ENCODE results near the gene CPXM2. TPM values are rescaled to one million over a fixed set of nuclear protein-coding genes. Genes with fewer than 3 reads are reported as not detected.
A peak's percentile ranks its signal among the peaks of the same experiment; 100 is the strongest.

CPXM2 gene
- total RNA-seq, 1 experiment from 2014 or later = not detected

GRCh38 chr10:123808906-123809305 is 82.7 kb downstream of the CPXM2 start:
- Mint-ChIP-seq H3K4me3 (ENCODE audit: unreplicated experiment) (no peak overlapping the region), H3K36me3 (ENCODE audit: insufficient read depth, unreplicated experiment) (no peaks in the 10 kb centered on the region), H3K4me1 (ENCODE audit: insufficient read depth, unreplicated experiment) (peaks cover 13% of the 10 kb centered on the region), H3K27ac (ENCODE audit: low read depth, unreplicated experiment) (peak overlapping the region; percentile 88), H3K27me3 (ENCODE audit: insufficient read depth, unreplicated experiment) (no peaks in the 10 kb centered on the region), H3K9me3 (ENCODE audit: unreplicated experiment) (no peaks in the 10 kb centered on the region)
- intact Hi-C loops (cut with micrococcal nuclease) = no loop called here
- TF ChIP-seq CTCF (IDR thresholded peaks at IDR 0.05; ENCODE audit: unreplicated experiment) = no peak
- BruUV-seq (replicated peaks) = TSS peak; percentile 74
- peak; percentile 84 for DNase-seq (ENCODE audit: unreplicated experiment)
- ChIA-PET CTCF (no interaction called here), POLR2A (no interaction called here)

- BruUV-seq (replicated peaks) = no TSS peak
- Mint-ChIP-seq H3K9me3 (ENCODE audit: unreplicated experiment) (no peaks in the 10 kb centered on the region), H3K27me3 (ENCODE audit: insufficient read depth, unreplicated experiment) (no peaks in the 10 kb centered on the region), H3K4me3 (ENCODE audit: unreplicated experiment) (no peak overlapping the region), H3K36me3 (ENCODE audit: insufficient read depth, unreplicated experiment) (no peaks in the 10 kb centered on the region), H3K27ac (ENCODE audit: low read depth, unreplicated experiment) (peak overlapping the region; percentile 88), H3K4me1 (ENCODE audit: insufficient read depth, unreplicated experiment) (peaks cover 13% of the 10 kb centered on the region)
- CTCF ChIA-PET = interaction anchor here (0.6 kb wide), 1 partner anchor 1453 kb away, joined by 3 read pairs; no protein-coding TSS in a partner anchor
- POLR2A ChIA-PET = no interaction called here
- DNase-seq (ENCODE audit: unreplicated experiment) = no peak
- intact Hi-C loops (cut with micrococcal nuclease) = no loop called here
- TF ChIP-seq CTCF (IDR thresholded peaks at IDR 0.05; ENCODE audit: unreplicated experiment) = no peak
Measured at GRCh38 chr10:123808286-123808685, 83.3 kb downstream of the CPXM2 start.

GRCh38 chr10:123807444-123808035 is 84.1 kb downstream of the CPXM2 start:
- CTCF ChIA-PET = interaction anchor here (0.6 kb wide), 1 partner anchor 1453 kb away, joined by 3 read pairs; no protein-coding TSS in a partner anchor
- Mint-ChIP-seq H3K4me1 (ENCODE audit: insufficient read depth, unreplicated experiment) (peaks cover 13% of the 10 kb centered on the region), H3K27me3 (ENCODE audit: insufficient read depth, unreplicated experiment) (no peaks in the 10 kb centered on the region), H3K27ac (ENCODE audit: low read depth, unreplicated experiment) (no peak overlapping the region), H3K9me3 (ENCODE audit: unreplicated experiment) (no peaks in the 10 kb centered on the region), H3K4me3 (ENCODE audit: unreplicated experiment) (no peak overlapping the region), H3K36me3 (ENCODE audit: insufficient read depth, unreplicated experiment) (no peaks in the 10 kb centered on the region)
- TF ChIP-seq CTCF (IDR thresholded peaks at IDR 0.05; ENCODE audit: unreplicated experiment) = no peak
- no TSS peak for BruUV-seq (replicated peaks)
- POLR2A ChIA-PET = interaction anchor here (0.8 kb wide), 1 partner anchor 88 kb away, joined by 3 read pairs; no protein-coding TSS in a partner anchor
- no peak for DNase-seq (ENCODE audit: unreplicated experiment)
- intact Hi-C loops (cut with micrococcal nuclease) = no loop called here

- no peak for DNase-seq (ENCODE audit: unreplicated experiment)
- Mint-ChIP-seq H3K36me3 (ENCODE audit: insufficient read depth, unreplicated experiment) (no peaks in the 10 kb centered on the region), H3K9me3 (ENCODE audit: unreplicated experiment) (no peaks in the 10 kb centered on the region), H3K4me1 (ENCODE audit: insufficient read depth, unreplicated experiment) (peaks cover 13% of the 10 kb centered on the region), H3K27me3 (ENCODE audit: insufficient read depth, unreplicated experiment) (no peaks in the 10 kb centered on the region), H3K4me3 (ENCODE audit: unreplicated experiment) (no peak overlapping the region), H3K27ac (ENCODE audit: low read depth, unreplicated experiment) (no peak overlapping the region)
- no TSS peak for BruUV-seq (replicated peaks)
- intact Hi-C loops (cut with micrococcal nuclease) = no loop called here
- ChIA-PET CTCF (interaction anchor here (0.8 kb wide), 1 partner anchor 10 kb away, joined by 5 read pairs; no protein-coding TSS in a partner anchor), POLR2A (no interaction called here)
- no peak for TF ChIP-seq CTCF (IDR thresholded peaks at IDR 0.05; ENCODE audit: unreplicated experiment)
Measured at GRCh38 chr10:123804716-123805115, 86.9 kb downstream of the CPXM2 start.
